Pancreas (tissue), 10 donors: ENCODE results near the gene ACOT11. TPM values are rescaled to one million over a fixed set of nuclear protein-coding genes. Genes with fewer than 3 reads are reported as not detected.
A peak's percentile ranks its signal among the peaks of the same experiment; 100 is the strongest.

ENCODE experiments used
- ATAC-seq, 4 donors: fragments of 200-7000 bp; cut with Tn5 transposase; one replicate each; pipeline versions ENCODE4 v1.8.0 to v1.9.1; 2020; ENCODE audit warnings: mild to moderate bottlenecking in 4 of 4, moderate library complexity in 4 of 4
- DNase-seq, 6 donors: peaks; one replicate each; pipeline ENCODE4 v3.0.0-alpha.2; 2020
- FAIRE-seq: peaks from 2 replicates; lab custom pipeline; 2012; peaks lifted over from hg19 to GRCh38; lab: Jason Lieb, UNC
- H3K27ac ChIP-seq, 4 donors: fragments of 200-600 bp; sonication (generic); 1 replicate in 3 of 4; 2 replicates in 1 of 4; pipeline versions ENCODE4 v1.5.0 to v1.8.0; 2020
- H3K27me3 ChIP-seq, 4 donors: fragments of 200-600 bp; one replicate each; pipeline ENCODE4 v1.8.0; 2021
- H3K36me3 ChIP-seq, 3 donors: fragments of 200-600 bp; sonication (generic) in 1 of 3; one replicate each; pipeline versions ENCODE4 v1.5.0 to v1.8.0; 2020 to 2021
- H3K4me1 ChIP-seq, 3 donors: fragments of 200-600 bp; one replicate each; pipeline ENCODE4 v1.8.0; 2021
- H3K4me3 ChIP-seq, 4 donors: fragments of 200-600 bp; sonication (generic) in 2 of 4; one replicate each; pipeline versions ENCODE4 v1.5.0 to v1.8.0; 2020 to 2021
- H3K9me3 ChIP-seq, 4 donors: fragments of 200-600 bp; one replicate each; pipeline ENCODE4 v1.8.0; 2021
- WGBS, 2 donors: extraction: QIAGEN DNeasy Blood & Tissue Kit; methylation state at CpG; one replicate each; pipeline ENCODE4 v1.1.7; 2013; 5-methylcytosine and 5-hydroxymethylcytosine counted together
- intact Hi-C, 3 donors: fragments of 100-400 bp; cut with DNase I; formaldehyde crosslinking; loops; one replicate each; pipeline versions ENCODE4 v1.11.1 to v1.14.2; 2022
- polyA plus RNA-seq, 2 donors: library from polyadenylated mRNA; stranded (reverse); fragments of 200-250 nt; gene quantifications; one replicate each; pipeline ENCODE4 v1.2.3, GENCODE V29; 2013
- total RNA-seq, 6 donors: library from RNA; stranded (reverse); fragmentation: NEBNext Ultra II Directional in 4 of 6; extraction: Animal tissue kit (Norgen Biotek cat#: 25700) in 4 of 6; gene quantifications; one replicate each; pipeline versions ENCODE4 v1.2.1 to v1.2.4, GENCODE V29; 2021 to 2023
- TF ChIP-seq, protein P1 (sequence below), 4 donors: fragments of 200-600 bp; sonication (generic) in 3 of 4; IDR thresholded peaks; one replicate each; pipeline versions ENCODE4 v1.5.0 to v1.8.0; 2021; ENCODE audit warnings: antibody characterized with exemption in 4 of 4
- donor health status: healthy with polysubstance abuse.
- donor health status: DM: no; HTN: no; CAD: no; lungs with moderate emphysema.
- donor health status: DM: no; HTN: no; CAD: no.
- donor health status: control.
- donor health status: control.
- donor health status: Bipolar disorder and iron deficiency.
- donor health status: DM: yes; HTN: yes; CAD: no.
- donor health status: DM: no; HTN: no; CAD: no.
- donor health status: DM: no; HTN: no; CAD: no.
- donor health status: DM: yes; HTN: yes; CAD: no.

The ACOT11 gene
- total and polyA plus RNA-seq, 8 donors: 2.6 to 6.7 (median 3.1) TPM

DNA sequence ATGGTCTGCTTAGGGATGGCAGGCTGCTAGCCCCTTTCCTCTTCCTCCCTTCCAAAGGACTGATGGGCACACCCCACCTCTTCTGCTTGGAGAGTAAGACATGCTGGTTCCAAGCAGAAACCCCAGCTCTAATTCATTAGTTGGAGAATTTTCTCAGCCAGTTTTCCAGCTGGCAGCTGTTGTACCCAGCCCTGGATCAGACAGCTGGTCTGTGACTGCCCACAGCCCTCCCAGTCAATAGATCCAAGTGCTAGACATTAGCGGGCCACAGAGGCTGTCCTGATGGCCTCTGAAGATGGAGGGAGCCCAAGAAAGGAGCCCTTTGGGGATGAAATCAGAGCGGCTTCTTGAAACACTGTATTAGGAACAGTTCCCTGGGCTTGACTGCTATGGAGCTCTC, 35.8 kb downstream of the ACOT11 start:
- ATAC-seq: no peak
- H3K27ac ChIP-seq: no peak overlapping the region
- intact Hi-C loops: no loop called here
- WGBS, 2 donors: 71 to 98% methylated on average over 2 of the region's 2 CpGs
- DNase-seq: no peak
- peaks cover 6 to 15% (median 11%) of the 10 kb centered on the region in 3 donors for H3K4me1 ChIP-seq
- H3K36me3 ChIP-seq: no peaks in the 10 kb centered on the region
- no peaks in the 10 kb centered on the region for H3K27me3 ChIP-seq
- TF ChIP-seq, protein P1, sequence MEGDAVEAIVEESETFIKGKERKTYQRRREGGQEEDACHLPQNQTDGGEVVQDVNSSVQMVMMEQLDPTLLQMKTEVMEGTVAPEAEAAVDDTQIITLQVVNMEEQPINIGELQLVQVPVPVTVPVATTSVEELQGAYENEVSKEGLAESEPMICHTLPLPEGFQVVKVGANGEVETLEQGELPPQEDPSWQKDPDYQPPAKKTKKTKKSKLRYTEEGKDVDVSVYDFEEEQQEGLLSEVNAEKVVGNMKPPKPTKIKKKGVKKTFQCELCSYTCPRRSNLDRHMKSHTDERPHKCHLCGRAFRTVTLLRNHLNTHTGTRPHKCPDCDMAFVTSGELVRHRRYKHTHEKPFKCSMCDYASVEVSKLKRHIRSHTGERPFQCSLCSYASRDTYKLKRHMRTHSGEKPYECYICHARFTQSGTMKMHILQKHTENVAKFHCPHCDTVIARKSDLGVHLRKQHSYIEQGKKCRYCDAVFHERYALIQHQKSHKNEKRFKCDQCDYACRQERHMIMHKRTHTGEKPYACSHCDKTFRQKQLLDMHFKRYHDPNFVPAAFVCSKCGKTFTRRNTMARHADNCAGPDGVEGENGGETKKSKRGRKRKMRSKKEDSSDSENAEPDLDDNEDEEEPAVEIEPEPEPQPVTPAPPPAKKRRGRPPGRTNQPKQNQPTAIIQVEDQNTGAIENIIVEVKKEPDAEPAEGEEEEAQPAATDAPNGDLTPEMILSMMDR (IDR thresholded peaks at IDR 0.05): no peak
- H3K9me3 ChIP-seq: no peaks in the 10 kb centered on the region
- FAIRE-seq: no peak
- H3K4me3 ChIP-seq: no peak overlapping the region

DNA sequence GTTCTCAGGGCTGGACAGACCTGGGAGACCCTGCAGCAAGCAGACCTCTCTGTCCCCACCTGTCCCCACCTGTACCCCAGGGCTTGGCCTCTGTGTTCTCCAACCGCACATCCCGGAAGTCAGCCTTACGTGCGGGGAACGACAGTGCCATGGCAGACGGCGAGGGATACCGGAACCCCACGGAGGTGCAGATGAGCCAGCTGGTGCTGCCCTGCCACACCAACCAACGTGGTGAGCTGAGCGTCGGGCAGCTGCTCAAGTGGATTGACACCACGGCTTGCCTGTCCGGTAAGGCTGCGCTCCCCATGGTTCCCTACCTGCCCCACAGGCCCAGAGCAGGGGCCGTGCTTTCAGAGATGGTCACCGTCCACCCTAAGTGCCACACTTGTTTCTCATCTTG, 36.5 kb downstream of the ACOT11 start:
- intact Hi-C loops: no loop called here

DNA sequence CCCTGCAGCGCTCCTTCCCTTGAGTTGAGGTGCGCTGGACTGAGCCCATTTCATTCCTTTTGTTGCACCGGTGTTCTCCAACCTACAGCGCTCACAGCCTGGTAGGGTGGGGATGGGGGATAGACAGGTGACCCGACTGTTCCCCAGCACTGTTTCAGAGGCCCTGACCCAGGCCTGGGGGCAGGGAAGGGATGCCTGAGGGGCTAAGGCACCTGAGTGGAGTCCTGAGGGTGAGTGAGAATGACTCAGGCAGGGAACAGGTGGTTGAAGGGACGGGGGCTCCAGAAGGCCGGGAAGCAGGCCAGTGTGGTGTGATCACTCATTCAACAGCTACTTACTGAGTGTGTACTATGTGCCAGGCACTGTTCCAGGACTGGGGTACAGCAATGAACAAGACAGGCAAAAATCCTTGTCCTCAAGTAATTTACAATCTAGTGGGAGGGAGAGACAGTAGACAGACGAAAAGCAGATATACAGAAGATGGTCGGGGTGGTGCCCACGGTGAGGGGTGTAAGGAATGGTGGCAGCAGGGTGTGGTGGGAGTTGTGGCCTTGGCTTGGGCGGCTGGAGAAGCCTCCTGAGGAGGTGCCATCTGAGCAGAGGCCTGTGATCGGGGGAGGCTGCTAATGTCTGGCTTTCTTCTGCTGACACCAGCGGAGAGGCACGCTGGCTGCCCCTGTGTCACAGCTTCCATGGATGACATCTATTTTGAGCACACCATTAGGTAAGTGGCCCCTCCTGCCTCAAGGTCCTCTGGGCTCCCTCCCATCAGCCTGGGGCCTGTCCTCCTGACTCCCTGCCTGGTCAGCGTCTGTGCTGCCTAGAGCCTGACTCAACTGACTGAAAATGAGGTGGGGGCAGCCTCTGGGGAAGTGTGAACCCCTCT, 37.4 kb downstream of the ACOT11 start:
- Histone ChIP-seq H3K36me3 (no peaks in the 10 kb centered on the region), H3K27ac (no peak overlapping the region), H3K4me3 (no peak overlapping the region), H3K27me3 (no peaks in the 10 kb centered on the region), H3K4me1 (peaks cover 6 to 15% (median 11%) of the 10 kb centered on the region in 3 donors), H3K9me3 (no peaks in the 10 kb centered on the region)
- FAIRE-seq (no peak), ATAC-seq (no peak), DNase-seq (peak in 1 of 6 donors; percentile 35)
- 91 to 92% methylated on average over 15 of the region's 15 CpGs for WGBS, 2 donors
- TF ChIP-seq, protein P1 (IDR thresholded peaks at IDR 0.05): no peak
- intact Hi-C loops: no loop called here

More for the DNA sequence above, 36.5 kb downstream of the ACOT11 start:
- ATAC-seq (no peak), FAIRE-seq (no peak), DNase-seq (no peak)
- Histone ChIP-seq H3K4me1 (peaks cover 6 to 15% (median 11%) of the 10 kb centered on the region in 3 donors), H3K27ac (no peak overlapping the region), H3K36me3 (no peaks in the 10 kb centered on the region), H3K27me3 (no peaks in the 10 kb centered on the region), H3K9me3 (no peaks in the 10 kb centered on the region), H3K4me3 (no peak overlapping the region)
- TF ChIP-seq, protein P1 (IDR thresholded peaks at IDR 0.05): no peak
- 92 to 94% methylated on average over 17 of the region's 17 CpGs for WGBS, 2 donors

DNA sequence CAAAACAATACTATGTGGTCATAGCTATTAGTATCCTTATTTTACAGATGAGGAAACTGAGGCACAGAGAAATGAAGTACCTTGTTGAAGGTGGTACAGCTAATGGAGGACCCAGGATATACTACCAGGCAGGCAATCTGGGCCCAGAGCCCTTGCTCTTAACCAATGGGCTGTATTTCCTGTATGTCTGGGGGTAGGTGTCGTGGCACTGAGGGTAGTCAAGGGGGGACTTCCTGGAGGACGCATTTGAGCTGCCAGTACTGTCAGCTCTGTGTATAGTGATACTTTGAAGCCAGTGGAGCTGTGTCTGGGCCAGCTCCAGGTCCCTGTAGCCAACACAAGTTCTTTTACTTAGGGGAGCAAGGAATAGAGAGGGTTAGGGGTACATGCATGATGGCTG, 40.3 kb downstream of the ACOT11 start:
- H3K4me1 ChIP-seq: no peaks in the 10 kb centered on the region
- intact Hi-C loops: no loop called here
- H3K9me3 ChIP-seq: no peaks in the 10 kb centered on the region
- ATAC-seq (no peak), DNase-seq (no peak), FAIRE-seq (no peak)
- TF ChIP-seq, protein P1 (IDR thresholded peaks at IDR 0.05): no peak
- 76 to 81% methylated on average over 2 of the region's 2 CpGs for WGBS, 2 donors
- H3K27me3 ChIP-seq: no peaks in the 10 kb centered on the region
- no peak overlapping the region for H3K27ac ChIP-seq
- H3K4me3 ChIP-seq: no peak overlapping the region
- H3K36me3 ChIP-seq: no peaks in the 10 kb centered on the region
